Effector memory CD8-positive, alpha-beta T cell (primary cell): Measurements from ENCODE around the gene HLX.
A peak's percentile ranks its signal among the peaks of the same experiment; 100 is the strongest.

Experiments used
- ATAC-seq: fragments of 150-1000 bp; cut with Tn5 transposase; replicated peaks from 2 replicates; pipeline ENCODE4 v1.10.0; 2021; ENCODE audit warnings: mild to moderate bottlenecking, moderate library complexity
- DNase-seq, 3 experiments: peaks; one replicate each; pipeline ENCODE4 v3.0.0; 2021
- H3K27ac Mint-ChIP-seq, 2 donors: one replicate each; pipeline ENCODE4 v1.8.0; 2022; ENCODE audit warnings: mild to moderate bottlenecking in 2 of 2, mixed read lengths in 2 of 2, moderate library complexity in 2 of 2
- H3K27me3 Mint-ChIP-seq, 2 donors: one replicate each; pipeline ENCODE4 v1.8.0; 2022; ENCODE audit warnings: mixed read lengths in 2 of 2
- H3K36me3 Mint-ChIP-seq: one replicate; pipeline ENCODE4 v1.8.0; 2022; ENCODE audit warnings: mild to moderate bottlenecking, moderate library complexity, mixed read lengths; ENCODE audit not compliant: insufficient read depth
- H3K4me1 Mint-ChIP-seq, 2 donors: one replicate each; pipeline ENCODE4 v1.8.0; 2022; ENCODE audit warnings: low read depth in 2 of 2, mixed read lengths in 2 of 2
- H3K4me3 Mint-ChIP-seq, 2 donors: one replicate each; pipeline ENCODE4 v1.8.0; 2022; ENCODE audit warnings: mild to moderate bottlenecking in 2 of 2, mixed read lengths in 2 of 2, moderate library complexity in 2 of 2
- H3K9me3 Mint-ChIP-seq, 2 donors: one replicate each; pipeline ENCODE4 v1.8.0; 2022; ENCODE audit warnings: mixed read lengths in 2 of 2
- total RNA-seq, 9 experiments: gene quantifications; one replicate each; lab custom pipeline; 2026; lab: John Stamatoyannopoulos, UW

Gene HLX
- 0 to 0.67 (median 0) reads per million in 9 experiments for total RNA-seq

GRCh38 chr1:220879076-220879508, at the start of gene HLX:
Gene HLX (plus strand): TSS chr1:220879443. CDS start chr1:220879858, 415 bp downstream.
- Mint-ChIP-seq H3K9me3 (peaks cover 0 to 2% of the 10 kb centered on the region in 2 donors), H3K27ac (no peak within 1 kb of the TSS), H3K36me3 (peaks cover 2% of the 10 kb centered on the region), H3K4me1 (peaks cover 20 to 21% of the 10 kb centered on the region in 2 donors), H3K4me3 (peak within 1 kb of the TSS; percentile 78 to 83), H3K27me3 (peaks cover 82 to 95% of the 10 kb centered on the region in 2 donors)
- DNase-seq, result no peak
- ATAC-seq, result peak; percentile 51

GRCh38 chr1:220833436-220833835, 45.8 kb upstream of the HLX start:
- no peak for ATAC-seq
- Mint-ChIP-seq H3K36me3 (no peaks in the 10 kb centered on the region), H3K9me3 (peaks cover 0 to 7% of the 10 kb centered on the region in 2 donors), H3K4me1 (no peaks in the 10 kb centered on the region), H3K27ac (no peak overlapping the region), H3K27me3 (peaks cover 21 to 35% of the 10 kb centered on the region in 2 donors), H3K4me3 (no peak overlapping the region)
- DNase-seq, result no peak

DNA sequence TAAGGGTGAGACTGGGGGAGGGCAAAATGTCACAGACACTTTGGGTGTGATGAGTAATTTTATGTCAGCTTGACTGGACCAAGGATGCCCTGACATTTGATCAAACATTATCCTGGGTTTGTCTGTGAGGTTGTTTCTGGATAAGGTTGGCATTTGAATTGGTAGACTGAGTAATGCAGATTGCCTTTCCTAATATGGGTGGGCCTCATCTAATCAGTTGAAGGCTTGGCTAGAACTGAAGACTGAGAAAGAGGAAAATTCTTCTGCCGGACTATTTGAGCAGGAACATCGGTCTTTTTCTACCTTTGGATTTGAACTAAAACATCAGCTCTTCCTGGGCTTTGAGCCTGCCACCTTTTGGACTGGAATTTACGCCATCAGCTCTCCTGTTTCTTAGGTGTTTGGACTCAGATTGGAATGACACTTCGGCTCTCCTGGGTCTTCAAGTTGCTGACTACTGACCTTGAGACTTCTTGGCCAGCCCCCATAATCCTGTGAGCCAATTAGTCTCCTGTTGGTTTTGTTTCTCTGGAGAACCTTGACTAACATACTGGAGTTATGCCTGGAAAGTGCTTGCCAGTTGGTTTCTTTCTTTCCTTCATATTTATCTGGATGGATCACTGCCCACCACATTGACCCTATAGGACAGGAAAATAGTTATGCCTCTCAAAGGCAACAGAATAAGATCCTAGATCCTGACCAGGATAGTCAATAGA, 44.9 kb upstream of the HLX start:
- Mint-ChIP-seq H3K27me3 (peaks cover 21 to 29% of the 10 kb centered on the region in 2 donors), H3K27ac (no peak overlapping the region), H3K9me3 (peaks cover 0 to 7% of the 10 kb centered on the region in 2 donors), H3K4me1 (no peaks in the 10 kb centered on the region), H3K36me3 (no peaks in the 10 kb centered on the region), H3K4me3 (no peak overlapping the region)
- no peak for DNase-seq
- ATAC-seq, result no peak

DNA sequence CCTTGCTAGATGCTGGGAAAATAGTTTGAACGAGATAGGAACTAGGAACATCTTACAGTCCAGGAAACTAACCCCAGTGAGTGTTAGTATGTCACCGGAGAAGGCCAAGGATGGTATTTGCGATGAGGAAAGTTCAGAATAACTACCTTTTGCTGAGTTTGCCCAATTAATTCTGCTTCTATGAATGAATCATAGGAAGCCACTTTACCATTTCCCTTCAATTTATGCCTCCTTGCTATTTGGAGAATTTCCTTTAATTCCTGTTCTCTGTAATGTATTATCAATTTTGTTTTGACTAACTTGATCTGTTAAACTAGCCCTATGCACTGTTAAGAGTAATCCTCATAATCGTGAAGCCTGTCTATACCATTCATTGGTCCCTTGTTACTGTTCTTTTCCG, 40.7 kb upstream of the HLX start:
- Mint-ChIP-seq H3K9me3 (peaks cover 2 to 7% of the 10 kb centered on the region in 2 donors), H3K4me3 (no peak overlapping the region), H3K4me1 (no peaks in the 10 kb centered on the region), H3K27ac (no peak overlapping the region), H3K27me3 (peaks cover 10 to 13% of the 10 kb centered on the region in 2 donors), H3K36me3 (no peaks in the 10 kb centered on the region)
- no peak for DNase-seq
- no peak for ATAC-seq

GRCh38 chr1:220839474-220839873, 39.8 kb upstream of the HLX start:
- Mint-ChIP-seq H3K36me3 (no peaks in the 10 kb centered on the region), H3K9me3 (peaks cover 2 to 7% of the 10 kb centered on the region in 2 donors), H3K27ac (no peak overlapping the region), H3K4me3 (no peak overlapping the region), H3K4me1 (no peaks in the 10 kb centered on the region), H3K27me3 (peaks cover 4 to 10% of the 10 kb centered on the region in 2 donors)
- no peak for ATAC-seq
- no peak for DNase-seq

DNA sequence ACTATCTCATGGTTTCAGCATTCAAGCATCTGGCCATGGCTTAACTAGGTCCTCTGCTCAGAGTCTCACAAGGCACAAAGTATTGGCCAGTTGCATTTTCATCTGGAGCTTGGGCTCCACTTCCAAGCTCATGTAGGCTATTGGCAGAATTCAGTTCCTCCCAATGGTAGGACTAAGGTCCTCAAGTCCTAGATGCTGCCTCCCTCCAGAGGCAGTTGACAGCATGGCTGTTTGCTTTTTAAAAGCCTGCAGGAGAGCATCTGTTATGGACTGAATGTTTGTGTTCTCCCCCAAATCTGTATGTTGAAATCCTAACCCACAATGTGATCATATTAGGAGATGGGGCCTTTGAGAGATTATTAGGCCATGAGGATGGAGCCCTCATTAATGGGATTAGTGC, 38.0 kb upstream of the HLX start:
- Mint-ChIP-seq H3K4me3 (no peak overlapping the region), H3K36me3 (no peaks in the 10 kb centered on the region), H3K27me3 (peaks cover 6 to 9% of the 10 kb centered on the region in 2 donors), H3K9me3 (peaks cover 0 to 2% of the 10 kb centered on the region in 2 donors), H3K4me1 (no peaks in the 10 kb centered on the region), H3K27ac (no peak overlapping the region)
- DNase-seq, result no peak
- ATAC-seq, result no peak

- no peak overlapping the region for H3K27ac Mint-ChIP-seq
- no peak for DNase-seq
These were observed 35.7 kb upstream of the HLX start for GRCh38 chr1:220843481-220844011.

DNA sequence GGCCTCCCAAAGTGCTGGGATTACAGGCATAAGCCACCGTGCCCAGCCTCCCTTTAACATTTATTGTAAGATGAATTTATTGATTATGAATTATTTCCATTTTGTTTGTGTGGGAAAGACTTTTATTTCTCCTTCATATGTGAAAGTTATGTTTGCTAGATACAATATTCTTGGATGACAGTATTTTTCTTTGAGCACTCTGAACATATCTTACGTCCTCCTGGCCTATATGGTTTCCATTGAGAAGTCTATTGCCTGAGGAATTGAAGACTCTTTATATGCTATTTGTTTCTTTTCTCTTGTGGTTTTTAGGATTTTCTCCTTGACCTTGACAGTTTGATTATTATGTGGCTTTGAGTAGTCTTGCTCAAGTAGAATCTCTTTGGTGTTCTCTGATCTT, 26.8 kb upstream of the HLX start:
- ATAC-seq, result no peak
- H3K4me3 Mint-ChIP-seq, result no peak overlapping the region
- no peaks in the 10 kb centered on the region for H3K4me1 Mint-ChIP-seq
- DNase-seq, result no peak
- peaks cover 17 to 21% of the 10 kb centered on the region in 2 donors for H3K9me3 Mint-ChIP-seq
- H3K27ac Mint-ChIP-seq, result no peak overlapping the region
- peaks cover 0 to 5% of the 10 kb centered on the region in 2 donors for H3K27me3 Mint-ChIP-seq
- H3K36me3 Mint-ChIP-seq, result no peaks in the 10 kb centered on the region

More at GRCh38 chr1:220843481-220844011, 35.7 kb upstream of the HLX start:
- Mint-ChIP-seq H3K4me3 (no peak overlapping the region), H3K4me1 (no peaks in the 10 kb centered on the region), H3K9me3 (peaks cover 0 to 2% of the 10 kb centered on the region in 2 donors), H3K36me3 (no peaks in the 10 kb centered on the region), H3K27me3 (peaks cover 6 to 9% of the 10 kb centered on the region in 2 donors)
- ATAC-seq, result no peak

DNA sequence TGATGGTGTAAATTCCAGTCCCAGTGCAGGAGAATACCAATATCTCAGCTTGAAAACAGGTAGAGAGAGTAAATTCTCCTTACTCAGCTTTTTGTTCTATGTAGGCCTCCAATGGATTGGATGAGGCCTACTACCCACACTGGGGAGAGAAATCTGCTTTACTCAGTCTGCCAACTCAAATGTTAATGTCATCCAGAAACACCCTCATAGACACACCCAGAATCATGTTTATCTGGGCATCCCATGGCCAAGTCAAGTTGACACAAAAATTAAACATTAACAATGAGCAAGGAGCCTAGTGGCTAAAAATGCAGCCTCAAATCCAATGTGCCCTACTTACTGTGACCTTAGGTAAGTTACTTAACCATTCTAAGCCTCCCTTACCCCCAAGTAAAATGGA, 6.9 kb upstream of the HLX start:
- Mint-ChIP-seq H3K9me3 (peaks cover 0 to 2% of the 10 kb centered on the region in 2 donors), H3K27ac (no peak overlapping the region), H3K4me1 (no peaks in the 10 kb centered on the region), H3K27me3 (peaks cover 52 to 69% of the 10 kb centered on the region in 2 donors), H3K4me3 (no peak overlapping the region), H3K36me3 (peaks cover 2% of the 10 kb centered on the region)
- DNase-seq (no peak), ATAC-seq (no peak)

GRCh38 chr1:220873087-220873486, 6.2 kb upstream of the HLX start:
- no peak for ATAC-seq
- Mint-ChIP-seq H3K9me3 (peaks cover 0 to 2% of the 10 kb centered on the region in 2 donors), H3K27ac (no peak overlapping the region), H3K27me3 (peaks cover 60 to 76% of the 10 kb centered on the region in 2 donors), H3K4me3 (no peak overlapping the region), H3K4me1 (no peaks in the 10 kb centered on the region), H3K36me3 (peaks cover 2% of the 10 kb centered on the region)
- no peak for DNase-seq

- Mint-ChIP-seq H3K4me1 (peaks cover 9% of the 10 kb centered on the region in 2 donors), H3K27me3 (peaks cover 69 to 86% of the 10 kb centered on the region in 2 donors), H3K36me3 (peaks cover 2% of the 10 kb centered on the region), H3K4me3 (no peak overlapping the region), H3K9me3 (peaks cover 0 to 2% of the 10 kb centered on the region in 2 donors), H3K27ac (no peak overlapping the region)
- DNase-seq (no peak), ATAC-seq (no peak)
These were observed 5.2 kb upstream of the HLX start for GRCh38 chr1:220873868-220874655.

GRCh38 chr1:220875260-220875659, 4.0 kb upstream of the HLX start:
- H3K27ac Mint-ChIP-seq, result no peak overlapping the region
- peaks cover 2% of the 10 kb centered on the region for H3K36me3 Mint-ChIP-seq
- H3K4me1 Mint-ChIP-seq, result peaks cover 11 to 13% of the 10 kb centered on the region in 2 donors
- no peak overlapping the region for H3K4me3 Mint-ChIP-seq
- DNase-seq, result no peak
- ATAC-seq, result no peak
- H3K9me3 Mint-ChIP-seq, result peaks cover 0 to 2% of the 10 kb centered on the region in 2 donors
- peaks cover 68 to 87% of the 10 kb centered on the region in 2 donors for H3K27me3 Mint-ChIP-seq
